HG03575 (cell line): ENCODE measurements around the gene MRPL40.

Source experiments
- ATAC-seq: cut with Tn5 transposase; IDR thresholded peaks from one replicate; pipeline ENCODE4 v1.9.1; 2021; ENCODE audit not compliant: unreplicated experiment, insufficient number of reproducible peaks, low FRiP score; ENCODE audit errors: extremely low read depth

The MRPL40 gene

DNA sequence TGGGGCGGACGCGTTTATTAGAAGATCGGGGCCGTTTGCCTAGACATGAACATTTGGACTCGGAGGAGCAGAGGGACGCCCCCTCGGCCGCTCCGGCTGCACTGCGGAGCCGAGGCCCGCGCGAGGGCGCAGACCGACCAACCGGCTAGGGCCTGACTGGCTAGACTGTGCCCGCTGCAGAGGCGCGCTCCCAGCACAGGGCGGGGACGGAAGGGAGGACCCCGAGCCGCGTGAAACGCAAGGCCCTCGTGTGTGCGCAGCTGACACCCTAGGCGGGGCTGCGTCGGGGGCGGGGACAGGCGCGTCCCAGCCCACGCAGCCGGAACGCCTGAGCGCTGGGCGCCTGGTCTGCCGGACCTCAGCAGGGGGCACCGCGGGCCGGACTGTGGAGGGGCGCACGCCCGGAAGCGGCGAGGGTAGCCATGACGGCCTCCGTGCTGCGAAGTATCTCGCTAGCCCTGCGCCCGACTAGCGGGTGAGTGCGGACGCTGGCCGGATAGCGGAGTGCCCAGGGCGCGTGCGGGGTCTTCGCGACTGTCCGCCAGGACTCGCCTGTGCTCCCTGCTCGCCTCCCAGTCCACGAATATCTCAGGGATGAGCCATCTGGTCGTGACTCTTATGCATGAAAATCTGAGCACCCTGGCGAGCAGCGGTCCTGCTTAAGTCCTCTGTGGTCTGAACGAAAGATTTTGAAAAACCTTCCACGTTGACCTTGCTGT lies at the start of gene MRPL40:
Gene MRPL40 (plus strand): TSS at position 413 of the 719 bp plus-strand sequence. CDS start 10 bp downstream, at position 423.
- ATAC-seq: no peak

DNA sequence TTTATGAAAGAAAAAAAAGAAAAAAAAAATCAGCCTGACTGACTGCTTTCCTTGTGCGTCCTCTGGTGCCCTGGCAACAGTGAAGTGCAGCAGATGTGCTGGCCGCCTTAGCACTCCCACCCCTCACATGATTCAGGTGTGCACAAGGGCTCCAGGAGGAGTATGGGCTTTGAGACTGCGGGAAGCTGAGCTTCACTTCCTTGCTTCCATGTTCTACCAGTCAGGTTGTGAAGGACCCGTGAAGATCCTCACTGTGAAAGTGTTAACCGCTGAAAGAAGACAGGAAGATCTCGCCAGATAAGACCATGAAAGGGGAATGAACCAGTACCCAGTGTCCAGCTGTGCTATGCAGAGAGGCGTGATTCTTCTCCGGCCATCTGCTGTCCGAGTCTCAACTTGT lies 49.1 kb upstream of the MRPL40 start:
- no peak for ATAC-seq

DNA sequence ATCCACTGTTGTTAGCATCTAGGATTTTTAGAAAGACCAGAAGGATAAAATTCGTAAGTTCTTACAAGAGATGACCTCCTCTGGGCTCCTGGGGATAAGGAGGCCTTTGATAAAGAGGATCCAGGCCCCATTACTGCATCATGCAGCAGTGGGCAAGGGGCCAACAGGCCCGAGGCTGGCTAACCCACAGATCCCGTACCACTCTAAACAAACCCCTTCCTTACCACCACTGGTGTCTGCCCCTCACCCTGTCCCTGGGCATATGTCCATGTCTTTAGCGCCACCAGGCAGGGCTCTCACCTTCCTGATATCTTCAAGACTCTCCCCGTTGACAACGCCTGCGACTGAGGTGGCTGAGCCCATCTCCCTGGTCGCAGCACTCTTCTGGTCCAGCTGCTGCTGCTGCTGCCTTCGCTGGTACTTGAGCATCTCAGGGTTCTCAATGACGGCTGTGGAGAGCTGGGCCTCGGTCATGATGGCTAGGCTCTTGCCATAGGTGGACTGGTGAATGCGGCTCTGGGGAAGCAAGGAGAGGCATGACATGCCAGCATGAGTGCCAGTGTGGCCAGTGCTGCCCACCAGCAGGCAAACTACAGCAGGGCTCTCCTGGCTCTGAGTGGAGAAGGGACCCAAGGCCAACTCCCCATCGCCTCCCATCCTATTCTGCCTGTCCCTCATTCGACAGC lies 47.0 kb upstream of the MRPL40 start:
- no peak for ATAC-seq

DNA sequence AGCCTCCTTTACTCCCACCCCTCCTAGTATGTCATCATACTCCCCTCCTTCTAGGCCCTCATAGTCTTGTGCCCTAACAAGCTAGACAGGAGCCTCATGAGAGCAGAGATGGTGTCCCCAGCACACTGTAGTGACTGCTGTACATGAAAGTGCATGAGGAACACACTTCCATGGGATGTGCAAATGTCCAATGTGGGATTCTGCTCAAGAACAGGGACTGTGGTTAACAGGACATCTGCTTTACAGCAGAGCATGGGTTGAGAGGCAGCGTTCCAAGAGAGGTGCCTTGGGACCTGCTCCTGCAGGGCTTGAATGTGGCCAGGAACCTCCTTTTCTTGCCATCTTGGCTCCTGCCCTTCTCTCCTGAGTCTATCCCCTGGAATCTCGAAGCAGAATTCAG lies 46.1 kb upstream of the MRPL40 start:
- no peak for ATAC-seq

DNA sequence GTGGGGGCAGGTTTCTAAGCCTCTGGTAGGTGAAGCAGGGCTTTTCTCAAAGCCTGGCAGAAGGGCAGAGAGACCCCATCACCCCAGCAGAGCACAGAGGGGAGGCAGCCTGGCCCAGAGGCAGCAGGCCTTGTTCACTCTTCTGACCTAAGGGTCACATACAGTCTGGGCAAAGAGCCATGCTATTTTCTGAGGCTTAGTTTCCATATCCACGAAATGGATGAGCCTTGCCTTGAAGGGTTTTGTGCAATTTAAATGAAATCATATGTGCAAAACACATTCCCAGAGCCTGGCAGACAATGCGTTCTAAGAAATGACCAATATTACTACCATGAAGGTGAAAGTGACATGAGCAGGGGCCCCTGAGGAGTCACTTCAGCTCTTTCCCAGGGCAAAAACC lies 45.3 kb upstream of the MRPL40 start:
- ATAC-seq: no peak

DNA sequence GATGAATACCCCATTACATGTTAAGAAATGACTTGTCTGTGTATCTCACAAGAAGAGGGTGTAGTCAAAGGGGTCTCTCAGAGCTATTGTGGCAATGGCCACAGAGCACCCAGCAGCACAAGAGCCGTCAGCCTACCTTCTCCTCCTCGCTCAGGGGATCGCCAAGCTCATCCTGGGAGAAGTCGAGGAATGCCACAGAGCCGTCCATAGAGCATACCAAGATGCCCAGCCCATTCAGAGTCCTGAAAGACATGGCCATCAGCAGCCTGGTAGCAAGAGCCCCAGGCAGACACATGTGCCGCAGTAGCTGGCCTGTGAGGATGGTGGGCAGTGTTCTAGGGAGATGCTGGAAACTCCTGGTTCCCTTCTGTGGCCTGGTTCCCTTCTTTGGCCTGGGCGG lies 44.8 kb upstream of the MRPL40 start:
- ATAC-seq: no peak

DNA sequence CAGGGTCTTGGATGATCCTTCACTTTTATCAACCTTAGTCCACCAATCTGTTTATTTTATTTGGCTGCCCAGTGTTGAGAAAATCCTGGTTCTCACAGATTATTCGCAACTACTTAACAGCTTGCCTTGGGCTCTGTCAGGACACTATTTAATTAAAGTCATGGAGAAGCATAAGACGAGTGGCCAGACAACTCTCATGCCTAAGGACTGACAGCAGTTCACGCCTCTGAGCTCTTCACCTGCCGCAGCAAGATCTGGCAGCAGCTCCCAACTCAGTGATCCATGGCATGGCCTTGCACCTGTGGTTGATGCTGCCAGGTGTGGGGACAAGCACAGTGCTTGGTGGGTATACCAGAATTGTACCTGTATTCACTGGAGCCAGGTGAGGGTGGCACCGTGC lies 38.6 kb upstream of the MRPL40 start:
- ATAC-seq: no peak

DNA sequence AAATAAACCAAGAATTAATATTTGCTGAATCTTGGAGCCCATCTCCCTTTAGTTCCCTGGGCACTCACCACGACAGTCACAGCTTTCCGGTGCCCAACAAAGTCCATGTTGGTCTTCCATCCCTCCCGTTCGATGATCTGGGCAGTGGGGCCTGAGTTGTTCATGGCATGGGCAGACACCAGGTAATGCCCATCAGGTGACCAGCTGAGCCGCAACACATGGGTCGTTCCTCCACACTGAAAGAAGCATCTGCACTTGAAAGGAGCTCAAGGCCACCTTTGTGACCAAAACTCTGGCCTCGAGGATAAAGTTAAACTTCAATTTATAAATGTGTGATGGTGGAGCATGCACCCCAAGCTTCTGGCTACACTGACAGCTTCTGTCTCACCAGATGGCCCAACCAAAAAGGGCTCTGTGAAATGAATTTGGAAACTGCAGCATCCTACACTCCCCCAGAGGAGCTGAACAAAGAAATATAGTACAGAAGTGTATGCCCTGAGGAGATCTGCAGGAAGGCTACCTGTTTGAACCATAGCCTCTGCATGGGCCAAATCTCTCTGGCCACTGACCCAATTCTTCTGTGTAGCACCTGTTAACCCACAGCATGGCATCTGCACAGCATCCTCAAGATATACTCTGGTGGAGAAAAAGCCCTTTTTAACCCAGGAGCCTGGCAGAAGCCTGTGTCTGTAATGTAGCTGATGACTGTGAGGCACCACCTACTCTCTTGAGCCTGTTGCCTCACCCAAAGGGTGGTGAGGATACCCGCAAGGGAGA lies 37.9 kb upstream of the MRPL40 start:
- ATAC-seq: no peak

DNA sequence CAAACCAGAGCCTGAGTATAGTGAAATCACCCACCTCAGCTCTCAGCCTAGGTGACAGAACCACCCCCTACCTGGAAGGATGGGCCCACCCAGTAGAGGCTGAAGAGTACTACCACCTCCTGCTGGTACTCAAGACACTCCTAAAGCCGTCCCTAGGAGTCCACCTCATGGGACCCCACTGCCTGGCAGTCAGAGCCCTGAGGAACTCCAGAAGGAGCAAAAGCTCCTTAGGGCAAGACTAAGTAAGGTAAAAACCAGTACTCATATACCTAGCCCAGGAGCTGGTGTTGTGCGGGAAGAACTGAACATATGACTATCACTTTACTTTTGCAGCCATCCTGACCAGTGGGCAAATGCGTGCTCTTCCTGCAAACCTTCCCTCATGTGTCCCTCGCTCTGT lies 37.1 kb upstream of the MRPL40 start:
- no peak for ATAC-seq

DNA sequence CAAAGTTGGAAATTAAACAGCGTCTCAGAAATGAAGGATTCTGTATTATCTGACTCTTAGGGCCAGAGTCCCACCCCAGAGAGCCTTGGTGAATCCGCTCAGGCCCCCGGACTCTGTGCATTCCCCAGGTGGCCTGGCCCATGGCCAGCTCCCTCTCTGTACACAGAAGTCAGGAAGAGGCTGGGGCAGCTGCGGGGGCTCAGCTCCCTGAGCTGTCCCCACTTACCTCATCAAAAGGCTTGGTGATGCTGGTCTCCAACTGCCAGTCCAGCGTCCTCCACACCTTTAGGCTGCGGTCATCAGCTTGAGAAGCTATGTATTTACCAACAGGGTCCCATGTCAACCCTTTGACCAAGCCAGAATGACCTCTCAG lies 35.8 kb upstream of the MRPL40 start:
- no peak for ATAC-seq

DNA sequence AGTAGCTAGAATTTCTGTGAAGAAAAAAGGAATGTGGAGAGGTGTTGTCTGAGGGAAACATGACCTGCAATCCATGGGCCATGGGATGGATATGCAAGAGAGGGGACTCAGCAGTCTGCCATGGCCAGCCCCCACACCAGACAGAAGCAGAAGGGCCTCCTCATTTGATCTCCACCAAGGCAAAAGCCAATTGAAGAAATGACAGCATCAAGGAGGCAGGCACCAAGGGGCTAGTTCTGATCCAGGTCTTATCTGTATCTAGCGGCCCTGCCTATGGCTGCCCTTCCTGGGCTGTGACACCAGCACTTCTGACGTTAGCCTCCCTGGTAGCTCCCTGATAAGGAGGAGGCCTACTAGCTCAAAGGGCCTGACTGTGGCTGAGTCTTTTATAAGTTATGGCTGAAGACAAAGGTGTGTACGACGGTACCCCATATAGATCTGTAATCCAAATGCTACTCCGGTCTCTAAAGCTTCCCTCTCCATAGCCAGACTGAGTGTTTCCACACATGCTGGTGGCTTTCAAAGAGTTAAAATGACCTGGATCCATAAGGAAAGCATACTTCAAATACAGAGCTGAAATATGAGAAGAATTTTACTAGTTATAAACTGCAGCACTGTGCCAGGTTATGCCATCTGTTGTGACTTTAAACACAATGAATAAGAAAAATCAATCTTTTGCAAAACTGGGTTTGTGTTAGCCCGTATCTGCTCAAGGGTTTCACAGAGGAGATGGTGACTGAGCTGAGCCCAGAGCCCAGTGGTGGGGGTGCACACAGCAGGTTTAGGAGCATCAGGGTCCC lies 35.2 kb upstream of the MRPL40 start:
- no peak for ATAC-seq

DNA sequence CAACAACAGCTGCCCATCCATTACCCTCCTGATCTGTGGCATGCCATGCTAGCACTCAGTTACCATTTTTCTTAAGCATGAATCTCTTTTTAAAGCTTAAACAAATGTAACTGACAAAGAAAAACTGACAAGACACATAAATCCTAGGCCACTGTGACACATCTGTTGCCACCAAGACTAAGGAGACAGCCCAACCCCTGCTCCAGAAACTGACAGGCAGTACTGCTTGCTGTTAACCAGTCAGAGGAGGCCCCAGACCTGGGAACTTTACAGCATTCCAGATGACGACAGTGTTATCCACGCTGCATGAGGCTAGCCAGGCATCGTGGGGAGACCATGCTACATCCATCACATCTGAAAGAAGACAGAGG lies 34.6 kb upstream of the MRPL40 start:
- ATAC-seq: no peak

DNA sequence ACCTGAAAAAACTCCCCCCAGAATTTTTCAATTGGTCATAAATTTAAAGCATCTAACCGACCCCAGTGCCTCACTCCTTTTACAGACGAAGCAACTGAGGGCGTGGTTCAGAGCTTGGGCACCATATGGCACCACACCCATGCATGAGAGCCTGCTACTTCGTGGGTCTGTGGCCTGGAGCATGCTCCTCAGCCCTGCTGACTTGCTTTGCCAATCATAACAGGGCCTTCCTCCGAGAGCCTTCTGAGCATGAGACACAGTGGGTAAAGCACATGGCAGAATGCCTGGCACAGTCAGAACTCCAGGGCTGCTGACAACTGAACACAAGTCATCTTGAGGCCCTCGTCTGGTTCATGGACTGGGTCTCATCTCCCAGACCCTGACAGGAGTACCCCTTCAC lies 34.1 kb upstream of the MRPL40 start:
- ATAC-seq: no peak

DNA sequence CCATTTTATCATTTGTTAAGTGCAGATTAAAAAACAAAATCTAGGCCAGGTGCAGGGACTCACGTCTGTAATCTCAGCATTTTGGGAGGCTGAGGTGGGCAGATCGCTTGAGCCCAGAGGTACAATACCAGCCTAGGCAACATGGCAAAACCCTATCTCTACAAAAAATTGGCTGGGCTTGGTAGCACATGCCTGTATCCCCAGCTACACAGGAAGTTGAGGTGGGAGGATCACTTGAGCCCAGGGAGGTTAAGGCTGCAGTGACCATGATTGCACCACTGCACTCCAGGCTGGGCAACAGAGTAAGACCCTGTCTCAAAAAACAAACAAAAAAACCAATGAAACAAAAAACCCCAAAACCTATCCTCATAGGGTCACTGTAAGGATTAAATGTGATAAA lies 33.7 kb upstream of the MRPL40 start:
- ATAC-seq: no peak

DNA sequence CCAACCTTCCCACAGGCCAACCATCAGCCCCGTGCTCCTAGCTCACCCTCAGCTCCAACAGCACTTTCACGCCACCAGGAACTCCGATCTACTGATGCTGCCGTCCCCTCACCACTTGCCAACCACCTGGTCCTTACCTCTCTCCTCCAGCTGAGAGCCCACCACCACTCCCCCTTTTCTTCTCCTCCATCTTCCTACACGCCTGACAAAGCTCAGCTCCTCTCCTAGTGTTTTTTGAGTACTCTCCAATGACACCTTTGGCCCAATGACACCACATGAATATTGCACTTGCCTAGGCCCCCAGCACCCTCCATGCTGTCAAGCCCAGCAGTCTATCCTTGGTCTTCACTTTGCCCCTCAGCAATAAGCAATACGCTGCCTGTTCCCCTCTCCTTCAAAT lies 31.5 kb upstream of the MRPL40 start:
- no peak for ATAC-seq

DNA sequence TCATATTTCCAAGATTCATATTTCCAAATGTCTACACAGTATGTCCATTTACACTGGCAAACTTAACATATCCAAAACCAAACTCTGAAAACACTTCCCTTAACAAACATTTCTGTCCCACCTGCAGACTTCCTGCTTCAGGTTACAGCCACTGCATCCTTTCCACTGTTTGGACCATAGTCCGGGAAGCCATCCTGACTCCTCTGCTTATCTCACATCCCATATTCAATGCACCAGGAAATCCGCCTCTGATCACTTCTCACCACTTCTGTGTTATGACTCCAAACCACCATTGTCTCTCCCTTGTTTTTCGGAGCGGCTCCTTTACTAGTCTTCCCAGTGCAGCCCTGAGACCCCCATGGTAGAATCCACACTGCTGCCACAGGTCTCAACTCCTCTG lies 30.9 kb upstream of the MRPL40 start:
- ATAC-seq: no peak

DNA sequence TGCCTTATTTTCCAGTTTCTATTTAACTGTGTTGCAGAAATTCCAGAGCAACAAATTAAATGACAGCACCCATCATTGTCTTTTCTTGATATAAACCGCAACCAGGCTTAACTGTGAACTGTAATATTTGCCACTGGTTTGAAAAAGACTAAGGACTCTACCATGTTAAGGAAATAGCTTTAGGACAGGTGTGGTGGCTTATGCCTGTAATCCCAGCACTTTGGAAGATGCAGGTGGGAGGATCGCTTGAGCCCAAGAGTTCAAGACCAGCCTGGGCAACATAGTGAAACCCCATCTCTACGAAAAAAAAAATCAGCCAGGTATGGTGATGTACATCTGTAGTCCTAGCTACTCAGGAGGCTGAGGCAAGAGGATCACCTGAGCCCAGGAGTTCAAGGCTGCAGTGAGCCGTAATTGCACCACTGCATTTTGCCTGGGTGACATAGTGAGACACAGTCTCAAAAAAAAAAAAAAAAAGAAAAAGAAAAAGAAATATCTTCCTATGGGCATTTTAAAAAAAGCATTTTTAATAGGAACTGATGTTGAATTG lies 29.6 kb upstream of the MRPL40 start:
- ATAC-seq: no peak

DNA sequence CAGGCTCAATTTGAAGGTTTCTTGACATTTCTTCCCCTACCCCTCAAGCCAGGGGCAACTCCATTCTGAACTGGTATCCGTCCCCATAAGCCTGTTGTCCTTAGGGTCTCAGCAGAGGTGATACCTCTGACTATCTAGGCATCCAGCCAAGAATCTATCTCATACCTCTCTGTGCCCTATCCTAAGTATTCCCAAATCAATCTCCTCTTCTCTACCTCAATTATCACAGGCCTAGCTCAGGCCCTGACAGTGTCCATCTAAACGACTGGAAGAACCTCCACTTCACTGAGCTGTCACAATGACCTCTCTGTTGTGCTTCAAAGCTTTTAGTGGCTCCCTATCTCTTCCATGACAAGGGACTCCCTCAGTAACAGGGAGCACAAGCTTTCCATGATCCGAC lies 27.7 kb upstream of the MRPL40 start:
- no peak for ATAC-seq

DNA sequence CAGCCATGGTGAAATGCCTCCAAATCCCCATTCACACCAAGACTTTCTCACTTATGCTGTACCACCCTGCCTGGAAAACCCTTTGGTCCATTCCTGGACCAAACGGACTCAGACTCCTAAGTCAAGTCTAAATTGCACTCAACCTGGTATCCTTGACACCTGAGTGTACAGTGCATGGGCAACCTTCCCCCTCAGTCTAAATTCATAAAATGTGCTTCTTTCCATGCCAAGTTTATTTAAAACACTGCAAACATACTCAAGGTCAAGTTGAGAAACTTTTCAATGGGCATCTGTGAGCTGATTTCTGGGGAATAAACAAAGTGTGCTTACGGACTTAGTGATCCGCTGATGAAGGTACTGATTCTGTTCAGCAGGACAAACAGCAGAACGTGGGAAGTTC lies 27.2 kb upstream of the MRPL40 start:
- ATAC-seq: no peak
